ENCODE results near the gene DSC1.
A peak's percentile ranks its signal among the peaks of the same experiment; 100 is the strongest.

Gene DSC1, protein sequence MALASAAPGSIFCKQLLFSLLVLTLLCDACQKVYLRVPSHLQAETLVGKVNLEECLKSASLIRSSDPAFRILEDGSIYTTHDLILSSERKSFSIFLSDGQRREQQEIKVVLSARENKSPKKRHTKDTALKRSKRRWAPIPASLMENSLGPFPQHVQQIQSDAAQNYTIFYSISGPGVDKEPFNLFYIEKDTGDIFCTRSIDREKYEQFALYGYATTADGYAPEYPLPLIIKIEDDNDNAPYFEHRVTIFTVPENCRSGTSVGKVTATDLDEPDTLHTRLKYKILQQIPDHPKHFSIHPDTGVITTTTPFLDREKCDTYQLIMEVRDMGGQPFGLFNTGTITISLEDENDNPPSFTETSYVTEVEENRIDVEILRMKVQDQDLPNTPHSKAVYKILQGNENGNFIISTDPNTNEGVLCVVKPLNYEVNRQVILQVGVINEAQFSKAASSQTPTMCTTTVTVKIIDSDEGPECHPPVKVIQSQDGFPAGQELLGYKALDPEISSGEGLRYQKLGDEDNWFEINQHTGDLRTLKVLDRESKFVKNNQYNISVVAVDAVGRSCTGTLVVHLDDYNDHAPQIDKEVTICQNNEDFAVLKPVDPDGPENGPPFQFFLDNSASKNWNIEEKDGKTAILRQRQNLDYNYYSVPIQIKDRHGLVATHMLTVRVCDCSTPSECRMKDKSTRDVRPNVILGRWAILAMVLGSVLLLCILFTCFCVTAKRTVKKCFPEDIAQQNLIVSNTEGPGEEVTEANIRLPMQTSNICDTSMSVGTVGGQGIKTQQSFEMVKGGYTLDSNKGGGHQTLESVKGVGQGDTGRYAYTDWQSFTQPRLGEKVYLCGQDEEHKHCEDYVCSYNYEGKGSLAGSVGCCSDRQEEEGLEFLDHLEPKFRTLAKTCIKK

DNA sequence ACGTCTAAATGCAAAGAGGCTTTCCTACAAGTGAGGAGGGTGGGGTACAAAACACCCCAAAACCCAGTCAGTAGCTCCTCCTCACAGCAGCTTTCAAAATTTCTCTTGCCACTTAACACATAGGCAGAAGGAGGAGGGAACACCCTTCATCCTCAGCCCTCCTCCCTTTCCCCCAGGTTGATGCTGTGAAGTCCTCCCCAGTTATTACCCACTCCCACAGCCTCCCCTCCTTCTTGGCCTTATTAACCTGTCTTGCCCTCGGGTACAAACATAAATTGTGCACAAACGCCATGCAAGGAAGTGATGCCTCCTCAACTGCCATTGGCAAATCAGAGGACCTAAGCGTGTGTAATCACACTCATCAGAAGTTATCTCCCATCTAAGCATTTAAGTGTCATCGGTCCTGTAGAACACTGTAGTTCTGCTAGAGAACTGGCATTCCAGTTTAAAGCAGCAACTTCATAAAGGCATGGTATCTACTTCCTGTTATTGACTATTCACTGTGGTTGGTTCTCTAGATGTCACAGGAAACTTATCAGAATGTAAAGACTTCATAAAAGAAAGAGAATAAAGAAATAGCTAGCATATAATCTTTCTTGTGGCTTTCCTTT is at the start of gene DSC1:
TSS of gene DSC1 (minus strand) at position 32 of the 611 bp plus-strand sequence. CDS start 262 bp downstream, outside the sequence.
- no peak for DNase-seq

GRCh38 chr18:31211047-31211446 is 48.4 kb upstream of the DSC1 start:
- no peak for DNase-seq

DNA sequence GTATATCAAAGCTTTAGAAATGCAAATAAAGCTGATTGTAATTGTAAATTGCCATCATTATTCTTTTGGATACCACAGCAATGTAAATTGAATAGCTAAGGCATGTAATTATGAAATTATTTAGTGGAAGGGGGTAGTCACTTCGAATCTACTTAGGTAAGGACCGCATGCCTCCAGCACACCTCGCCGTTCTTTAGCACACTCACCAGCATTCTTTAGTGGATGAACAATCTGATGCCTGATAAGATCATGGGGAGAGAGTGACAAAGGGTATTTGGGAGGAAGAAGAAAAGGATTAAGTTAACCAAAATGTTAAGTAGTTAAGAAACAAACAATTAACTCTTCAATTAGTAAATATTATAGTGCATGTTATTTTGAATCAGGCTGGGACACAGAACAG is 46.4 kb upstream of the DSC1 start:
- DNase-seq: no peak

DNA sequence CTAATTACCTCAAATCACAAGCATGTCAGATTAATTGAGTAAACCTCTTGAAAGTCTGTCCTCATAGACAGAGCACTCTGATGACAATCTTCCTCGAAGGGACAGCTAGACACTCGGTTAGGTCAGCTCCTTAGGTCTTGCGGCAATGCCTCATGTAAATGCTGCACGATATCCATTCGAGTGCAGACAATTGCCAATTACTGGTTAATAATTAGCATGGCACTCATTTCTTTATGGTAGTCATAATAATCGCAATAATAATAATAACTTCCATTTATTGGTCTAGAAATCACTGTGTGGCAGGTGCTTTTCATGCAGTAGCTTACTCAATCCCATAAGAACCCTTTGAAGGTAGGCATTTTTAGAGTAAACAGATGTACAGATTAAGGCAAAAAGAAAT is 44.7 kb upstream of the DSC1 start:
- no peak for DNase-seq

DNA sequence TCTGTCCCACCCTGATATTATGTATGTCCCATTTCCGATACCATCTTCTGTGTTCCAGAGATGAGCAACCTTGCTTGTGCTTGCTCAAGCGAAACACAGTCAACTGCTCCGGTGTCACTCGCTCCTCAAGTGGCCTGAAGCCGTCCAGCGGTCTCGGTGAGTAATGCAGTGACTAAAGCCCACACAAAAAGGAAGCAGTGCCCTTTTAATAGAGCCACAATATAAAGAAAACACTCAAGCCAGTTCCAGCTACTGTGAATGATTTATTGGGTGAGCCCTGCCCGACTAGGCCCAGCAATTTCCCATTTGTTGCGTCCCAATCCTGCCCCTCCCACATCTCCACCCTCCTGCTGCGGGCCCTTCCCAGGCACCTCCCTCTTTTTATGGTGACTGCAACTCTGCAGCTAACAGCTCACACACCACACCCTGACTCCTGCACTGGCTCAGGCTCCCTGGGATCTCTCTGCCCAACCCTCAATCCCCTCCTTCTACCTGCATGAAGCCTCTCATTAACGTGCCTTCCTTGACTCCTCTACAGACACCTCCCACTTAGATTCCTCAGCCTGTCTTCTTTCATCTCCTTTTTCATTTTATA is 44.2 kb upstream of the DSC1 start:
- DNase-seq: peak in 1 of 58 donors; percentile 6

DNA sequence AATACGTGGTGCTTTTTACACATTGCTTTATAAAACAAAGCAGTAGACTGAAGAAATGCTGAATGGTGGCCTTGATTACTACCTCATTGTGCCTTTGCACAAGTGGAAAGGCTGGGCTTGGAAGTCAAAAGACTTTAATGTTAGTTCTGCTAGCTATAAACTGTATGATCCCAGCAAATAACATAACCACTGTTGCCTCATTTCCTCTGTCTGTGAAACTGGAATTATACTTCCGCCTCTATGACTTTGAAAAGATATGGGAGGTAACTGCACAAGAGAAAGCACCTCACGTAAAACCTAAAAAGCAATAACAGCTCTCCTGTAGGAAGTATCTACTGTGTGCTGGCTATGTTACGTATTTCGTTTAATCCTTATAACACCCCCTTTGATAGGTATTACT is 43.4 kb upstream of the DSC1 start:
- no peak for DNase-seq

- no peak for DNase-seq
Observed at GRCh38 chr18:31205273-31205672, 42.6 kb upstream of the DSC1 start.

DNA sequence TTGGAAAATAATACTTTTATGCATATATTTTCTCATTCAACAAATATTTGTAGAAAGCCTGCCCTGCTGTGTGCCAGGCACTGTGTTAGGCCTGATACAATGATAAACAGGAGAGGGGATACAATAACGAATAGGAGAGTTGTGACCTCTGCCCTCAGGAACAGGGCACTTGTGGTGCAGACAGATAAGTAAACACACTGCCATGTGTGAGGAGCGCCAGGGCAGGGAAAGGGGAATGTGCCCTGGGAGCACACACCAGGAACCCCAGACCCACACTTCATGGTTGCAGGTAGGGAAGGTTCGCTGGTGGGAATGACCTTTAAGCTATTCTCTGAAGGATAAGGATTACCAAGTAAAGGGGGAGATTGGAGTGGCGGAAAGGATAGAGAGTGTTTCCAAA is 42.2 kb upstream of the DSC1 start:
- no peak for DNase-seq

DNA sequence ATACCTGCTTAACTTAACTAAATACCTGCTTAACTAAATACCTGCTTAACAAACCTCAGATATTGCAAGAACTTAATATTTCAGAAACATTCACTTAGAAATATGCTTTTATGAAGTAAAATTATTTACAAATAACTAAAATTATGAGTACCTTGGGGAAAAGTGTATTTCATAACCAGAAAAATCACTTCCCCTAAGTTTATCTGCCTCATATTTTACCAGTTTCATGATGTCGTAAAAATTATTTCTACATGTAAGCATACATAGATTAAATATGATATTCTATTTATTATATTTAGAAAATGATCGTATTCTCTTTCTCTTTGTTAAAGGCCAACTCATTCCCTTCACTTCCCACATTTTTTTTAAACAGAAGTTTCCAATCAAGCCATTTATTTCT is 41.5 kb upstream of the DSC1 start:
- DNase-seq: no peak

DNA sequence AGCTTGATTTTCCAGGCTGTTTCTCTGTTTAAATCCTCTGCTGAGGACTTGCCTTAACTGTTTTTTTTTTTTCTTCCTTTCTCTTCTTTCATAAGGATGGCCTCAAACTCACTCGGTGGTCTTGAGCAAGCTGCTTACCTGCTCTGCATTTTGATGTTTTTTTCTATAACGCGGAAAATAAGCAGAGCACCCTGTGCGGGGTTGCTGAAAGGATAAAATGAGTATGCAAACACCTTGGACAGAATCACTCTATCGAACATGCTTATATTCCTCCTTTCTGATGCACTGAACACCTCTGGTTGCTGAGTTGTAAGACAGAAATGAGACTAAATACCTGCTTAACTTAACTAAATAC is 41.1 kb upstream of the DSC1 start:
- no peak for DNase-seq

DNA sequence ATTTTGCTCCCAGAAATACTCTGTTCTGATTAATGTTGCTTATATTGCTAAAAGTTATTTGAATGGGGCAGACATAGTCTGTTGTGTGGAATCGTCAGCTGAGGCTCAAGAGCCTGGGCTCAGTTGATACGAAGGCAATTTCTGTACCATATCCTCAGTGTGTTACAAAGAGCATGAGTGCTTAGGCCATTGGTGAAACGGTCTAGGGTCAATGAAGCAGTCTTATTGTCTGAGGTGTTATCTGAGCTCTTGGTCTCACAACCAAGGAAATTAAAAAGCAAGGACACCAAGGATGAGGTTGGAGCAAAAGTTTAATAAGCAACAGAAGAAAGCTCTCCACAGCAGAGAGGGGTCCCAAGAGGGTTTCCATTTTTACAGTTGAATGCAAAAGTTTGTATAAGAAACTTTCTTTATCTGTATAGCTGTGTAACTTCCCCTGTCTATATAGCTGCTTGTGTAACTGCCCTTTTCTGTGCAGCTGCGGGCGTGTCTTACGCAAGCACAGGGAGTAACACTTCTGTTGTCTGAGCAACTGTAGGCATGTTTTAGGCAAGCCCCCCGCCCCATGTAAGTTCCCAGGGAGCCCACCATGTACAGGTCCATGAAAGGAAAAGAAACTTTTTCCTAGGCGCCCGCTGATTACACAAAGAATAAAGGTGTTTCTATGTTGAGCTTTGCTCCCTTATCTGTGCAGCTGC is 40.6 kb upstream of the DSC1 start:
- no peak for DNase-seq

GRCh38 chr18:31199190-31199769 is 36.6 kb upstream of the DSC1 start:
- DNase-seq: no peak

DNA sequence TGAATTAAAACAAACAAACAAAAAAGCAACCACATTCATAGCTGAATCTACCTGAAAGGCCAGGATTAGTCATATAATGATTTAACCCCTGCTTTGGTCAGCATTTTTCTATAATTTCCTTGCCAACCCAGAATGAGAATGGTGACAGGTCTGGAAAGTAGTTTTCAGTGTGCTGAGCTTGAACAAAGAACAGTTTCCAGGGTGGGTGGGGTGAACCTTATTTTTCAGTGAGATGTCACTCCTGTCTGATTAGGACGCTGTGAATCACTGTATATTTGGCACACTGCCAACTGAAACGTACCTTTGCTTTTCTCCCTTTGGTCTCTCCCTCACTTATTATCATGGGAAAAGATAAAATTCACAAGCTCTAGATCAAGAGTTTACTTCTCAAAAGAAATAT is 35.0 kb upstream of the DSC1 start:
- DNase-seq: no peak

- DNase-seq: no peak
Observed at GRCh38 chr18:31195063-31195462, 32.4 kb upstream of the DSC1 start.

GRCh38 chr18:31192086-31192776 is 29.6 kb upstream of the DSC1 start:
- no peak for DNase-seq

DNA sequence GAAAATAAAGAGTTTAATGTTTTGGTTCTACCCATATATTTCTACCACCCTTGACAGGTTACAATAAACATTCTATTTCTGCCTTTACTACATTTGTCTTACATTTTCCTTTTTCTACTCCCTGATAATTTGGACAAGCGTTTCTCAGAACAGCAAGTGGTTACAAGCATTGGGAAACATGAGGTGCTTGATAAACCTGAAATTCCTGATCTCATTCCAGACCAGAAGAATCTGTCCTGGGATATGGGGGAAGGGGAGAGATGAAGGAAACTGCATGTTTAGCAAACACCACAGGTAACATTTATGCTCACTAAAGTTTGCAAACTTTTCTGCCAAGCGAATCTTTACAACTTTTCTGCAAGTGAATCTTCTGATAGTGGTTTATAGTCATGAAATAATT is 28.3 kb upstream of the DSC1 start:
- no peak for DNase-seq

GRCh38 chr18:31189757-31190156 is 27.1 kb upstream of the DSC1 start:
- DNase-seq: no peak

GRCh38 chr18:31185186-31185950 is 22.7 kb upstream of the DSC1 start:
- no peak for DNase-seq

GRCh38 chr18:31183302-31183701 is 20.6 kb upstream of the DSC1 start:
- DNase-seq: no peak

All from anterior cingulate cortex (tissue), 58 donors.